OCI-LY7 (cell line): Measurements from ENCODE around the gene TMPRSS15. TPM values are rescaled to one million over a fixed set of nuclear protein-coding genes. Genes with fewer than 3 reads are reported as not detected.

Experiments
- BruUV-seq: library from RNA; stranded (reverse); fragments of 400-500 nt; replicated peaks from 2 replicates; lab custom pipeline; 2021; lab: Mats Ljungman, UMichigan
- CTCF ChIA-PET: fragments of 300-600 bp; sonication (Branson Sonifier 250); formaldehyde crosslinking; loops from one replicate; lab custom pipeline; 2022; ENCODE audit warnings: antibody characterized with exemption; ENCODE audit not compliant: unreplicated experiment; lab: Charles Lee
- POLR2A ChIA-PET: fragments of 300-600 bp; sonication (Branson Sonifier 250); formaldehyde crosslinking; loops from one replicate; lab custom pipeline; 2022; ENCODE audit warnings: antibody characterized with exemption; lab: Charles Lee
- DNase-seq: peaks from one replicate; pipeline ENCODE4 v3.0.0-alpha.2; 2015; ENCODE audit warnings: low spot score
- H2AFZ ChIP-seq: fragments of 200-600 bp; sonication (generic), shearing (Covaris generic); 2 replicates; pipeline ENCODE4 v1.6.1; 2014; ENCODE audit warnings: mild to moderate bottlenecking, antibody characterized with exemption, low read length, moderate library complexity
- H3K27ac ChIP-seq: fragments of 200-600 bp; sonication (generic); 2 replicates; pipeline ENCODE4 v1.5.1; 2014; ENCODE audit warnings: mixed run types, low read depth, mild to moderate bottlenecking, moderate library complexity, low read length, inconsistent platforms; ENCODE audit not compliant: poor library complexity, severe bottlenecking
- H3K36me3 ChIP-seq: fragments of 200-600 bp; sonication (generic); 2 replicates; pipeline ENCODE4 v1.6.1; 2014; ENCODE audit warnings: mild to moderate bottlenecking, antibody characterized with exemption, low read length, moderate library complexity, mixed read lengths; ENCODE audit not compliant: insufficient read depth
- H3K4me1 ChIP-seq: fragments of 200-600 bp; sonication (generic); 2 replicates; pipeline ENCODE4 v1.5.1; 2014; ENCODE audit warnings: mild to moderate bottlenecking, low read length; ENCODE audit not compliant: insufficient read depth, poor library complexity, severe bottlenecking
- H3K4me2 ChIP-seq: fragments of 200-600 bp; sonication (generic); 2 replicates; pipeline ENCODE4 v1.6.1; 2014; ENCODE audit warnings: mild to moderate bottlenecking, low read length
- H3K4me3 ChIP-seq: fragments of 200-600 bp; sonication (generic); 2 replicates; pipeline ENCODE4 v1.5.1; 2014; ENCODE audit warnings: mild to moderate bottlenecking, low read depth, low read length; ENCODE audit not compliant: poor library complexity, severe bottlenecking
- H3K79me2 ChIP-seq: fragments of 200-600 bp; sonication (generic); 2 replicates; pipeline ENCODE4 v1.6.1; 2016; ENCODE audit warnings: low read depth, mild to moderate bottlenecking, low read length, moderate library complexity, mixed read lengths; ENCODE audit not compliant: insufficient read depth
- H3K9me2 ChIP-seq: fragments of 200-600 bp; sonication (generic); 2 replicates; pipeline ENCODE4 v1.6.1; 2016; ENCODE audit warnings: mild to moderate bottlenecking, low read length, mixed read lengths; ENCODE audit not compliant: insufficient read depth
- H3K9me3 ChIP-seq: fragments of 200-600 bp; sonication (generic); 2 replicates; pipeline ENCODE4 v1.6.1; 2014; ENCODE audit warnings: mild to moderate bottlenecking, mixed run types, low read length, mixed read lengths
- H4K20me1 ChIP-seq: fragments of 200-600 bp; sonication (generic); 2 replicates; pipeline ENCODE4 v1.6.1; 2014; ENCODE audit warnings: mild to moderate bottlenecking, antibody characterized with exemption, low read length, moderate library complexity, mixed read lengths; ENCODE audit not compliant: insufficient read depth
- CTCF ChIP-seq: fragments of 200-600 bp; sonication (generic); conservative IDR thresholded peaks from 2 replicates; pipeline ENCODE4 v1.5.1; 2014; ENCODE audit warnings: mild to moderate bottlenecking, antibody characterized with exemption, low read length, moderate library complexity, mixed read lengths
- EZH2phosphoT487 ChIP-seq: fragments of 200-600 bp; sonication (generic); IDR thresholded peaks from 2 replicates; pipeline ENCODE4 v1.6.1; 2018; ENCODE audit warnings: low read depth, borderline replicate concordance, mild to moderate bottlenecking, mixed run types, antibody characterized with exemption, low read length, moderate library complexity, mixed read lengths
- intact Hi-C: fragments of 100-400 bp; cut with micrococcal nuclease; formaldehyde crosslinking; loops from one replicate; pipeline ENCODE4 v1.10.0; 2022; ENCODE audit not compliant: unreplicated experiment
- total RNA-seq, 2 experiments: library from RNA; depleted of rRNA in 1 of 2; stranded (reverse); fragments of >200 nt in 1 of 2; shearing (Covaris generic) in 1 of 2; gene quantifications; 2 replicates each; pipeline ENCODE4 v1.2.3, GENCODE V29; 2014 to 2022

Gene TMPRSS15
- total RNA-seq, 2 experiments from 2014 or later, result 0.03 to 0.13 TPM

DNA sequence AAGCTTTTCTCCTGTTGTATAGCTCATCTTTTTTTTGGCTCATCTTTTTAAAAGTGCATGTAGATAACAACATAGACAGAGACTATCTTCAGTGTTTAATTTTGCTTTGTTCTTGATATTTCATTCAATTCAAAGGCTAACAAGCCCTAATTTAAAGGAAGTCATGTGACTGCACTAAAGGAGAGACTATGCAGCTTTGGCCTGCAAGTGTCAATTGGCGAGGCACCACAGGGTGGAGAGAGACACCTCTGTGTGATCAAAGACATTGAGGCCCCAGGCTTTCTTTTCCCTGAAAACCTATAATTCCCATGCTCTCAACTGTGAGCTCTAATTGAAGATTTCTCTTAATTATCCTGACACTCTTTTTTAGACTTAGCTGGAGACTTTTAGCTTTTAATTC is 105.4 kb downstream of the TMPRSS15 start:
- ChIA-PET POLR2A (interaction anchor here (0.6 to 0.9 kb wide), 2 partner anchors 15 to 741 kb away, joined by 3 read pairs; no protein-coding TSS in a partner anchor), CTCF (no interaction called here)
- Histone ChIP-seq H3K4me1 (no peaks in the 10 kb centered on the region), H2AFZ (0 out of 2 replicates have a peak overlapping the region, but pooled peaks have one; percentile 14), H3K4me2 (no peak overlapping the region), H3K9me3 (no peaks in the 10 kb centered on the region), H3K9me2 (no peaks in the 10 kb centered on the region), H3K27ac (no peak overlapping the region), H3K4me3 (no peak overlapping the region), H3K36me3 (no peaks in the 10 kb centered on the region), H3K79me2 (no peaks in the 10 kb centered on the region), H4K20me1 (no peaks in the 10 kb centered on the region)
- BruUV-seq, result no TSS peak
- intact Hi-C loops, result loop anchor here (5.0 to 10.0 kb wide), 2 partner anchors 69 to 197 kb away; no protein-coding TSS in a partner anchor
- DNase-seq, result peak; percentile 2
- TF ChIP-seq CTCF, result no peak
- TF ChIP-seq EZH2phosphoT487, result no peak

GRCh38 chr21:18294100-18294499 is 109.5 kb downstream of the TMPRSS15 start:
- intact Hi-C loops, result loop anchor here (10.0 kb wide), 1 partner anchor 201 kb away; no protein-coding TSS in a partner anchor
- CTCF ChIA-PET, result no interaction called here

More at GRCh38 chr21:18294100-18294499, 109.5 kb downstream of the TMPRSS15 start:
- Histone ChIP-seq H3K4me2 (no peak overlapping the region), H3K36me3 (no peaks in the 10 kb centered on the region), H2AFZ (no peak overlapping the region), H3K4me1 (no peaks in the 10 kb centered on the region), H3K9me2 (no peaks in the 10 kb centered on the region), H4K20me1 (no peaks in the 10 kb centered on the region), H3K9me3 (no peaks in the 10 kb centered on the region), H3K4me3 (no peak overlapping the region), H3K27ac (no peak overlapping the region), H3K79me2 (no peaks in the 10 kb centered on the region)
- POLR2A ChIA-PET, result interaction anchor here (0.7 to 1.1 kb wide), 2 partner anchors 26 to 94 kb away, joined by 3 to 4 read pairs; no protein-coding TSS in a partner anchor
- DNase-seq, result no peak
- BruUV-seq, result no TSS peak
- TF ChIP-seq EZH2phosphoT487, result no peak
- TF ChIP-seq CTCF, result no peak
